Activated naive CD4-positive, alpha-beta T cell treated with anti-CD3 and anti-CD28 coated beads for 36 hours (primary cell): ENCODE results near the gene CD83. TPM values are rescaled to one million over a fixed set of nuclear protein-coding genes. Genes with fewer than 3 reads are reported as not detected.

Source experiments
- CTCF ChIA-PET: fragments of 350-600 bp; sonication (Branson Sonifier 250); formaldehyde crosslinking; loops from one replicate; lab custom pipeline; 2021; ENCODE audit warnings: antibody characterized with exemption; lab: Charles Lee
- DNase-seq: peaks from one replicate; pipeline ENCODE4 v3.0.0-alpha.2; 2020
- H3K27ac Mint-ChIP-seq: one replicate; pipeline ENCODE4 v1.8.0; 2021; ENCODE audit warnings: mild to moderate bottlenecking, mixed read lengths
- H3K27me3 Mint-ChIP-seq: one replicate; pipeline ENCODE4 v1.8.0; 2021; ENCODE audit warnings: low read depth, mixed read lengths
- H3K36me3 Mint-ChIP-seq: one replicate; pipeline ENCODE4 v1.8.0; 2021; ENCODE audit warnings: low read depth, mixed read lengths
- H3K4me1 Mint-ChIP-seq: one replicate; pipeline ENCODE4 v1.8.0; 2021; ENCODE audit warnings: low read depth, mixed read lengths
- H3K4me3 Mint-ChIP-seq: one replicate; pipeline ENCODE4 v1.8.0; 2021; ENCODE audit warnings: mild to moderate bottlenecking, moderate library complexity, mixed read lengths
- H3K9me3 Mint-ChIP-seq: one replicate; pipeline ENCODE4 v1.8.0; 2021; ENCODE audit warnings: mixed read lengths
- intact Hi-C: fragments of 100-400 bp; cut with micrococcal nuclease; formaldehyde crosslinking; loops from one replicate; pipeline ENCODE4 v1.15.1; 2023
- total RNA-seq, 2 experiments: library from RNA; stranded (reverse); gene quantifications; one replicate each; pipeline ENCODE4 v1.2.3, GENCODE V29; 2021

The CD83 gene
- total RNA-seq, 2 experiments from 2014 or later = 11.9 to 13.8 TPM

GRCh38 chr6:14092838-14093789, 24.5 kb upstream of the CD83 start:
- H3K27me3 Mint-ChIP-seq = no peaks in the 10 kb centered on the region
- CTCF ChIA-PET = interaction anchor here (1.4 kb wide), 1 partner anchor 25 kb away, joined by 3 read pairs; no protein-coding TSS in a partner anchor
- DNase-seq = no peak
- H3K27ac Mint-ChIP-seq = no peak overlapping the region
- intact Hi-C loops = no loop called here
- peaks cover 22% of the 10 kb centered on the region for H3K4me1 Mint-ChIP-seq
- H3K36me3 Mint-ChIP-seq = no peaks in the 10 kb centered on the region
- peaks cover 2% of the 10 kb centered on the region for H3K9me3 Mint-ChIP-seq
- H3K4me3 Mint-ChIP-seq = no peak overlapping the region

GRCh38 chr6:14094721-14095120, 22.9 kb upstream of the CD83 start:
- peaks cover 15% of the 10 kb centered on the region for H3K4me1 Mint-ChIP-seq
- no peak for DNase-seq
- H3K4me3 Mint-ChIP-seq = no peak overlapping the region
- peaks cover 2% of the 10 kb centered on the region for H3K9me3 Mint-ChIP-seq
- intact Hi-C loops = no loop called here
- CTCF ChIA-PET = no interaction called here
- H3K27me3 Mint-ChIP-seq = no peaks in the 10 kb centered on the region
- H3K27ac Mint-ChIP-seq = no peak overlapping the region
- H3K36me3 Mint-ChIP-seq = no peaks in the 10 kb centered on the region

GRCh38 chr6:14095437-14095836, 22.1 kb upstream of the CD83 start:
- Mint-ChIP-seq H3K27ac (no peak overlapping the region), H3K4me1 (peaks cover 17% of the 10 kb centered on the region), H3K36me3 (no peaks in the 10 kb centered on the region), H3K9me3 (peaks cover 2% of the 10 kb centered on the region), H3K4me3 (no peak overlapping the region), H3K27me3 (no peaks in the 10 kb centered on the region)
- no peak for DNase-seq
- intact Hi-C loops = no loop called here
- CTCF ChIA-PET = no interaction called here

GRCh38 chr6:14100138-14100537, 17.4 kb upstream of the CD83 start:
- CTCF ChIA-PET = no interaction called here
- intact Hi-C loops = no loop called here

GRCh38 chr6:14100966-14101365, 16.6 kb upstream of the CD83 start:
- peaks cover 8% of the 10 kb centered on the region for H3K4me1 Mint-ChIP-seq
- H3K4me3 Mint-ChIP-seq = no peak overlapping the region
- intact Hi-C loops = no loop called here
- CTCF ChIA-PET = no interaction called here
- peaks cover 3% of the 10 kb centered on the region for H3K27me3 Mint-ChIP-seq
- H3K36me3 Mint-ChIP-seq = no peaks in the 10 kb centered on the region
- no peak overlapping the region for H3K27ac Mint-ChIP-seq
- DNase-seq = no peak
- H3K9me3 Mint-ChIP-seq = peaks cover 3% of the 10 kb centered on the region

More at GRCh38 chr6:14100138-14100537, 17.4 kb upstream of the CD83 start:
- H3K4me1 Mint-ChIP-seq = peaks cover 16% of the 10 kb centered on the region
- no peak overlapping the region for H3K27ac Mint-ChIP-seq
- no peak overlapping the region for H3K4me3 Mint-ChIP-seq
- no peaks in the 10 kb centered on the region for H3K36me3 Mint-ChIP-seq
- no peak for DNase-seq
- H3K9me3 Mint-ChIP-seq = no peaks in the 10 kb centered on the region
- H3K27me3 Mint-ChIP-seq = peaks cover 3% of the 10 kb centered on the region

- H3K4me1 Mint-ChIP-seq = peaks cover 8% of the 10 kb centered on the region
- no peak overlapping the region for H3K27ac Mint-ChIP-seq
- intact Hi-C loops = no loop called here
- H3K4me3 Mint-ChIP-seq = no peak overlapping the region
- peaks cover 3% of the 10 kb centered on the region for H3K27me3 Mint-ChIP-seq
- DNase-seq = no peak
- H3K36me3 Mint-ChIP-seq = no peaks in the 10 kb centered on the region
- CTCF ChIA-PET = no interaction called here
- H3K9me3 Mint-ChIP-seq = peaks cover 12% of the 10 kb centered on the region
These were observed 15.2 kb upstream of the CD83 start for GRCh38 chr6:14102383-14102782.

- CTCF ChIA-PET = interaction anchor here (0.7 kb wide), 1 partner anchor 30 kb away, joined by 3 read pairs; no protein-coding TSS in a partner anchor
- H3K36me3 Mint-ChIP-seq = no peaks in the 10 kb centered on the region
These were observed 12.0 kb upstream of the CD83 start for GRCh38 chr6:14105547-14105946.

GRCh38 chr6:14107000-14107399, 10.6 kb upstream of the CD83 start:
- Mint-ChIP-seq H3K36me3 (no peaks in the 10 kb centered on the region), H3K27ac (no peak overlapping the region), H3K27me3 (peaks cover 4% of the 10 kb centered on the region), H3K9me3 (peaks cover 16% of the 10 kb centered on the region), H3K4me3 (no peak overlapping the region), H3K4me1 (peaks cover 31% of the 10 kb centered on the region)
- CTCF ChIA-PET = no interaction called here
- intact Hi-C loops = no loop called here
- peak; percentile 18 for DNase-seq

More at GRCh38 chr6:14105547-14105946, 12.0 kb upstream of the CD83 start:
- H3K27me3 Mint-ChIP-seq = peaks cover 3% of the 10 kb centered on the region
- DNase-seq = no peak
- peaks cover 31% of the 10 kb centered on the region for H3K4me1 Mint-ChIP-seq
- H3K4me3 Mint-ChIP-seq = no peak overlapping the region
- no peak overlapping the region for H3K27ac Mint-ChIP-seq
- intact Hi-C loops = no loop called here
- H3K9me3 Mint-ChIP-seq = peaks cover 16% of the 10 kb centered on the region

GRCh38 chr6:14107711-14108494, 9.7 kb upstream of the CD83 start:
- no peak for DNase-seq
- Mint-ChIP-seq H3K9me3 (peaks cover 16% of the 10 kb centered on the region), H3K4me1 (peaks cover 31% of the 10 kb centered on the region), H3K27me3 (peaks cover 4% of the 10 kb centered on the region), H3K27ac (peak overlapping the region; percentile 51), H3K36me3 (no peaks in the 10 kb centered on the region), H3K4me3 (no peak overlapping the region)
- intact Hi-C loops = loop anchor here (1.0 kb wide), 1 partner anchor 33 kb away; no protein-coding TSS in a partner anchor
- CTCF ChIA-PET = interaction anchor here (0.6 to 1.2 kb wide), 2 partner anchors 41 to 312 kb away, joined by 3 to 5 read pairs; no protein-coding TSS in a partner anchor

- H3K27ac Mint-ChIP-seq = peak overlapping the region; percentile 78
- intact Hi-C loops = loop anchor here (1.0 kb wide), 2 partner anchors 9 to 33 kb away; partner anchors contain the start of gene CD83
- H3K27me3 Mint-ChIP-seq = peaks cover 3% of the 10 kb centered on the region
- H3K9me3 Mint-ChIP-seq = peaks cover 16% of the 10 kb centered on the region
- H3K36me3 Mint-ChIP-seq = no peaks in the 10 kb centered on the region
- CTCF ChIA-PET = interaction anchor here (0.6 to 1.9 kb wide), 8 partner anchors 20 to 677 kb away, joined by 3 to 10 read pairs (median 5); no protein-coding TSS in a partner anchor
- DNase-seq = peak; percentile 52
- H3K4me3 Mint-ChIP-seq = peak overlapping the region; percentile 30
- peaks cover 31% of the 10 kb centered on the region for H3K4me1 Mint-ChIP-seq
These were observed 8.8 kb upstream of the CD83 start for GRCh38 chr6:14108571-14109410.

GRCh38 chr6:14109411-14109826, 8.2 kb upstream of the CD83 start:
- Mint-ChIP-seq H3K4me1 (peaks cover 31% of the 10 kb centered on the region), H3K27me3 (peaks cover 3% of the 10 kb centered on the region), H3K4me3 (peak overlapping the region; percentile 30), H3K27ac (peak overlapping the region; percentile 78), H3K36me3 (no peaks in the 10 kb centered on the region), H3K9me3 (peaks cover 16% of the 10 kb centered on the region)
- DNase-seq = no peak
- intact Hi-C loops = loop anchor here (1.0 kb wide), 1 partner anchor 8 kb away; the partner anchor contains the start of gene CD83
- CTCF ChIA-PET = interaction anchor here (0.6 to 1.9 kb wide), 7 partner anchors 19 to 676 kb away, joined by 3 to 10 read pairs (median 5); no protein-coding TSS in a partner anchor
